CD4-positive, alpha-beta T cell treated with Interleukin-6 for 4 hours (primary cell): ENCODE measurements around the gene SRSF1.

Source experiments
- DNase-seq: peaks from one replicate; pipeline ENCODE4 v3.0.0-alpha.2; 2020; ENCODE audit warnings: mixed read lengths

The SRSF1 gene

GRCh38 chr17:58010067-58010799 lies 3.2 kb upstream of the SRSF1 start:
- DNase-seq: no peak

DNA sequence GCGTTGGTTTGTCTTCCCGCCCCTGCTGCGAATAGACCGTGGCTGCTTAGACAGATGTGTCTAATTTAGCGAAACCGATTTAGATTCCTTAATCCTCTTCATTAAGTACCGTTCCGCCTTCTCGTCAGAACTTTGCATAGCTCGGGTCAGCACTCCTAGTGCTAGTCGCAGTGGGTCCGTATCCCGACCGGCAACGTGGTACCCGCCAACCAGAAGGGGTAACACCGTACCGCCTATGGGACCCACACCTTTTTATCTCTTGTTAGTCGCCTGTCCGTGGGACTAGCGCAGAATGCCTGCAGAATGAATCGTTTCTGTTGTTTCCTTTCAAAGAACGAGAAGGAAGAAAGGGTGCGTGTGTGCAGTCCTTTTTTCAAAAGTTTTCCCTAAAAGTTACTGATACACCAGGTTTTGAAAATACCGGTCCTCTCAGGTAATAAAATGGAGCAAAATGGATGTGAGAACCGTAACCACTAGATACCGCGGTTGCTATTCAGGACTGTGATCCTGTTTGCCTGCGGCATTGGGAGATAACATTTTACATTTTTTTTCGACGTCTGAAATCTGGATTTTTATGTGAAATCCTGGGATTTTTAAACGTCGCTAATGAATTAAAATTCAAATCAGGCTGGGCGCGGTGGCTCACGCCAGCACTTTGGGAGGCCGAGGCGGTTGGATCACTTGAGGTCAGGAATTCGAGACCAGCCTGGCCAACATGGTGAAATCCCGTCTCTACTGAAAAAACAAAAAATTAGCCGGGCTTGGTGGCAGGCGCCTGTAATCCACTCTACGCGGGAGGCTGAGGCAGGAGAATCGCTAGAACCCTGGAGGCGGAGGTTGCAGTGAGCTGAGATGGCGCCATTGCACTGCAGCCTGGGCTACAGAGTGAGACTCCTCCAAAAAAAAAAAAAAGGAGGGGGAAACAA lies 998 bp upstream of the SRSF1 start:
- no peak for DNase-seq

GRCh38 chr17:58006560-58006923 lies 504 bp downstream of the SRSF1 start:
- peak; percentile 74 for DNase-seq

- DNase-seq: no peak
Measured at GRCh38 chr17:58005728-58006559, 1.1 kb downstream of the SRSF1 start.

GRCh38 chr17:58005031-58005727 lies 1.9 kb downstream of the SRSF1 start:
- DNase-seq: no peak

DNA sequence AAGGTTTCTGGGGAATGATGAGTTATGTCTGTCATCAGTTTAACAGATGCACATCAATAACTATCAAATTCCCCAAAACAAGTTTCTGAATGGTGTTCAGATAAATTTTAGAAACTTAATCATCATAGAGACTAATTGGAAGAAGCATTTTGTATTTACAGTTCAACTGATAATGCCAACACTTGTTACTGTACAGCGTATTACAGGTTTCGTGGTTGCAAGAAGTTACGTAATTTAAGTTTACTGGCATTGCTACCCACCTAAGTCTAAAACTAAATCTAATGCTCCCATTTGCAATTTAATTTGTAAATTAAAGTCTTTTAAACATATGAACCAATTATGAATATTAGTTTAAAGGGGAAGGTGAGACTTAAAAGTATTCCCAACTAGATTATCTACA lies 3.0 kb downstream of the SRSF1 start:
- no peak for DNase-seq

- no peak for DNase-seq
Measured at GRCh38 chr17:58002973-58003372, 4.1 kb downstream of the SRSF1 start.

GRCh38 chr17:58002154-58002948 lies 4.7 kb downstream of the SRSF1 start:
- no peak for DNase-seq

GRCh38 chr17:58001461-58002124 lies 5.5 kb downstream of the SRSF1 start:
- no peak for DNase-seq

GRCh38 chr17:57999496-58000017 lies 7.5 kb downstream of the SRSF1 start:
- DNase-seq: no peak

DNA sequence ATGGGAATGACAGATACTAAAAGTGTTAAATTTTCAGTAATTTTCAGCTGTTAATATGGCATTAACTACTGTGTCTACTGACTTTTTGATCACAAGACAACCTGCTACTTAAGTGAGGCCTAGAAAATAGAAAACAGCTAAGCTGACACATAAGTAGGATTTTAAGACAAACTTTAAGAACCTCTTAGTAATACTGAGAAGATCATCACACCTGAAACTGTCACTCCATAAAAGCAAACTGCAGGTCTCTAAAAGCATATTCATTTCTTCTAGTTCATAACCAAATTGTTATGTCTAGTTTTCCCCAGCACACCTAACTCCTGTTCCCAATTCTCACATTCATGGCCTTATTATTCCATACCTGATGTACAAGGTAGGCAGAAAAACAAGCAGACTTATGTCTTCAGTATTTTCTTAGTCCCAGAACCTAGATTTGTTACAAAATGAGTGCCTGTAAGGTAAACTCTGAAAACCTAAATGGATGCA lies 8.0 kb downstream of the SRSF1 start:
- DNase-seq: no peak

DNA sequence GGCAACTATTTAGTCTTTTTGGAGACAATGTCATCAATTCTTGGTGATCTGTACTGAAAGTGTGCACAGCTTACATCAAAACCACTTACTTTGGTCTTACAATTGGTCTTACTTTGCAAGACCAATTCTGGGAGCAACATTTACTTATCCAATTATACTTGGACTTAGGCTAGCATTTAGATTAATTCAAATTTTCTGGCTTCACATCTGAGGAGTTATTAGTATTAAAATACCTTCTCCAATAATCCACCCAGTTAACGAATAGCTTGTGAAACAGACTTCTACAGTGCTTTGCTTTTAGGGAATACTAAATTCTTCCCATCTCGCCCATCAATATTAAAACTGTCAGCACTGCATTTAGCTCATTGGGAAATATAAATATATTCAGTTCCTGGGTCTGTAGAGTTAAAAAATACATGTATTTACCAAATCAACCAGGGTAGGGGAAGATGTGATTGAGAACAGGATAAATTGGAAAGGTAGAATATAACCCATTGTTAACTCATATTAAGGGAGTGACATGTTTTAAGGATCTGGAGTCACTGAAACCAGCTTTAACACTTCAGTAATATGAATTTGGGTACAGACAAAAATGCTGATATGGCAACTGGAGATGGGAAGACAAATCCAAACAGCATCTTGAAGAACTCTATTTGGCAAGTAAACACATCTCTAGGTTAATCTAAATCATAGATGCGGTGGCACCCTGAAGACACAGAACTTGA lies 9.8 kb downstream of the SRSF1 start:
- DNase-seq: no peak

GRCh38 chr17:57995076-57995956 lies 11.7 kb downstream of the SRSF1 start:
- DNase-seq: peak; percentile 67

GRCh38 chr17:57994436-57994835 lies 12.6 kb downstream of the SRSF1 start:
- DNase-seq: no peak

DNA sequence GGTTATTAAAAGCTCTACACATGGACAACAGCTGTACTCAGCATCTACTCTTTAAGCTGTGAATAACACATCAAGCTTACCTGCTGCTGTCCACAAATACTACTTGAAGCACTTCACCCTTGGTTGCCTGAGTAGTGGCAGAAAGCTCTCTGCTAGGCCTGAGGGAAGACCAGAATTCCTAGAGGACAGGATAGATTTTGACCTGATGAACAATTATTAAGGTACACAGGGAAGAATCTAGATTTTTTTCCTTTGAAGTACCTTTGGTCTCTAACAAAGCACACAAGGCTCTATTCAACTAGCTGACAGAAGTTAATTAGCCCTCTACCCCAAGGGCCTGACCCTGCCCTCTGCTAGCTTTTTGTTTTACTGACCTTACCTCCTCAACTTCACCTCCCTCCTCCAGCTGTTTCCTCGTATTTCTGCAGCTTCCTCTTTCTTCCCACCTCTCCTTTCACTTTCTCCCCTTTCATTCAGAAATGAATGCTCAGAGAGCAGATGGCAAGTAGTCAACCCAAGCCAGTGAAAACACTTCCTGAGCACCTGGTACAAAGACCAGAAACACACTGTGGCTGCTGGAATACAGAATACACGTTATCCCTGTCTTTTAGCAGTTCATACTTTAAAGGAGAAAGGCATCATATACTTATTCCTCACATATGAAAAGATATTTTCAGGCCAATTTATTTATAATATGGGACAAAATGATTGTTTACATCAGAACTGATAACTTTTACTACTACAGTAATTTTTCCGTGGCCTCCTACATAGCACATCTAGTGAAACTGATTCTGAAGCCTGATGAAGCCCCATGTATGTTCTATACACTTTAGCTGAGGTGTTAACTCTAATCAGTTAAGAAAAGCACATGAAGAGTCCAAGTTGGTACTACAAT lies 13.3 kb downstream of the SRSF1 start:
- DNase-seq: no peak

GRCh38 chr17:57991537-57991936 lies 15.5 kb downstream of the SRSF1 start:
- no peak for DNase-seq

GRCh38 chr17:57990037-57990436 lies 17.0 kb downstream of the SRSF1 start:
- DNase-seq: no peak
